HEK293T (cell line): Measurements from ENCODE around the gene IGFBP6.

Experiments used
- CTCF ChIA-PET: fragments of 350-600 bp; formaldehyde crosslinking; extraction: SDS; loops from one replicate; lab custom pipeline; 2021; ENCODE audit warnings: antibody characterized with exemption, inconsistent platforms; lab: Yijun Ruan, JAX
- POLR2A ChIA-PET: fragments of 350-600 bp; formaldehyde crosslinking; extraction: SDS; loops from one replicate; lab custom pipeline; 2020; ENCODE audit warnings: antibody characterized with exemption, inconsistent platforms; lab: Yijun Ruan, JAX
- DNase-seq: peaks from one replicate; pipeline ENCODE4 v3.0.0; 2012; ENCODE audit warnings: mixed read lengths; ENCODE audit errors: extremely low spot score
- ARNT ChIP-seq: fragments of 450-650 bp; IDR thresholded peaks from 2 replicates; pipeline ENCODE4 v1.6.1; 2017; ENCODE audit warnings: mild to moderate bottlenecking
- BHLHE40 ChIP-seq: fragments of 450-650 bp; IDR thresholded peaks from 2 replicates; pipeline ENCODE4 v1.6.1; 2016; ENCODE audit warnings: mild to moderate bottlenecking, moderate library complexity, borderline replicate concordance
- CTBP1 ChIP-seq: fragments of 450-650 bp; IDR thresholded peaks from 2 replicates; pipeline ENCODE4 v1.6.1; 2016; ENCODE audit warnings: borderline replicate concordance
- ELF4 ChIP-seq: fragments of 450-650 bp; IDR thresholded peaks from 2 replicates; pipeline ENCODE4 v1.6.1; 2017; ENCODE audit warnings: antibody characterized with exemption
- FOXA1 ChIP-seq: fragments of 450-650 bp; IDR thresholded peaks from 2 replicates; pipeline ENCODE4 v1.6.1; 2016; ENCODE audit warnings: mild to moderate bottlenecking
- FOXK2 ChIP-seq: fragments of 450-650 bp; IDR thresholded peaks from 2 replicates; pipeline ENCODE4 v1.6.1; 2016; ENCODE audit warnings: mild to moderate bottlenecking
- FOXM1 ChIP-seq: fragments of 450-650 bp; IDR thresholded peaks from 2 replicates; pipeline ENCODE4 v1.6.1; 2017; ENCODE audit warnings: mild to moderate bottlenecking, borderline replicate concordance
- HDGF ChIP-seq: fragments of 450-650 bp; IDR thresholded peaks from 2 replicates; pipeline ENCODE4 v1.6.1; 2017; ENCODE audit warnings: antibody characterized with exemption, borderline replicate concordance
- L3MBTL2 ChIP-seq: fragments of 450-650 bp; conservative IDR thresholded peaks from 2 replicates; pipeline ENCODE4 v1.6.1; 2016; ENCODE audit warnings: mild to moderate bottlenecking
- LEF1 ChIP-seq: fragments of 450-650 bp; IDR thresholded peaks from 2 replicates; pipeline ENCODE4 v1.6.1; 2017; ENCODE audit warnings: mild to moderate bottlenecking, borderline replicate concordance
- NFRKB ChIP-seq: fragments of 450-650 bp; IDR thresholded peaks from 2 replicates; pipeline ENCODE4 v1.6.1; 2016; ENCODE audit warnings: mild to moderate bottlenecking, moderate library complexity
- PKNOX1 ChIP-seq: fragments of 450-650 bp; IDR thresholded peaks from 2 replicates; pipeline ENCODE4 v1.6.1; 2016
- SP1 ChIP-seq: fragments of 450-650 bp; IDR thresholded peaks from 2 replicates; pipeline ENCODE4 v1.6.1; 2017
- SUZ12 ChIP-seq: fragments of 450-650 bp; IDR thresholded peaks from 2 replicates; pipeline ENCODE4 v1.6.1; 2016; ENCODE audit warnings: mild to moderate bottlenecking
- TARDBP ChIP-seq: fragments of 450-650 bp; IDR thresholded peaks from 2 replicates; pipeline ENCODE4 v1.6.1; 2016
- ZNF384 ChIP-seq: fragments of 450-650 bp; IDR thresholded peaks from 2 replicates; pipeline ENCODE4 v1.6.1; 2016

Gene IGFBP6

GRCh38 chr12:53051058-53051880, 46.2 kb upstream of the IGFBP6 start:
- POLR2A ChIA-PET = interaction anchor here (1.5 to 1.8 kb wide), 3 partner anchors 28 to 129 kb away, joined by 3 to 12 read pairs (median 7); partner anchors contain the start of genes EIF4B, SPRYD3 and ZNF740
- no peak for TF ChIP-seq BHLHE40
- TF ChIP-seq TARDBP = no peak
- TF ChIP-seq NFRKB = no peak
- no peak for TF ChIP-seq ARNT
- TF ChIP-seq FOXA1 = no peak
- no peak for TF ChIP-seq HDGF
- TF ChIP-seq PKNOX1 = no peak
- no peak for TF ChIP-seq LEF1
- TF ChIP-seq CTBP1 = no peak
- TF ChIP-seq SP1 = no peak
- CTCF ChIA-PET = interaction anchor here (1.0 kb wide), 1 partner anchor 14 kb away, joined by 4 read pairs; no protein-coding TSS in a partner anchor
- no peak for DNase-seq

GRCh38 chr12:53051881-53052412, 45.5 kb upstream of the IGFBP6 start:
- no peak for DNase-seq
- TF ChIP-seq L3MBTL2 (no peak), FOXK2 (no peak), HDGF (no peak)
- POLR2A ChIA-PET = interaction anchor here (1.5 to 1.8 kb wide), 3 partner anchors 27 to 128 kb away, joined by 3 to 12 read pairs (median 7); partner anchors contain the start of genes EIF4B, SPRYD3 and ZNF740
- CTCF ChIA-PET = interaction anchor here (1.0 kb wide), 1 partner anchor 13 kb away, joined by 4 read pairs; no protein-coding TSS in a partner anchor

- POLR2A ChIA-PET = interaction anchor here (0.6 to 1.8 kb wide), 3 partner anchors 27 to 128 kb away, joined by 3 to 12 read pairs (median 3); partner anchors contain the start of genes SPRYD3 and ZNF740
- TF ChIP-seq ELF4 = no peak
- no peak for TF ChIP-seq PKNOX1
- no peak for TF ChIP-seq FOXK2
- no peak for TF ChIP-seq TARDBP
- no peak for TF ChIP-seq BHLHE40
- no peak for TF ChIP-seq L3MBTL2
- TF ChIP-seq ARNT = no peak
- TF ChIP-seq HDGF = no peak
- no peak for TF ChIP-seq FOXM1
- no peak for TF ChIP-seq CTBP1
- no peak for TF ChIP-seq SP1
- no peak for TF ChIP-seq FOXA1
- TF ChIP-seq SUZ12 = no peak
- no peak for TF ChIP-seq ZNF384
- no peak for TF ChIP-seq NFRKB
- TF ChIP-seq LEF1 = no peak
- no peak for DNase-seq
- CTCF ChIA-PET = interaction anchor here (1.0 to 6.0 kb wide), 2 partner anchors 9 to 14 kb away, joined by 3 to 46 read pairs; no protein-coding TSS in a partner anchor
These were observed 44.8 kb upstream of the IGFBP6 start for GRCh38 chr12:53052419-53053217.

- CTCF ChIA-PET = interaction anchor here (0.7 to 6.0 kb wide), 3 partner anchors 9 to 14 kb away, joined by 3 to 46 read pairs (median 3); no protein-coding TSS in a partner anchor
- POLR2A ChIA-PET = interaction anchor here (0.6 to 2.0 kb wide), 3 partner anchors 26 to 47 kb away, joined by 3 to 7 read pairs (median 6); partner anchors contain the start of genes EIF4B and SPRYD3
- TF ChIP-seq CTBP1 (no peak), ELF4 (no peak), FOXM1 (no peak), PKNOX1 (no peak), NFRKB (no peak), HDGF (no peak), FOXK2 (no peak)
- no peak for DNase-seq
These were observed 44.0 kb upstream of the IGFBP6 start for GRCh38 chr12:53053218-53054111.
